H1 (cell line): ENCODE results near the gene DPEP2. TPM values are rescaled to one million over a fixed set of nuclear protein-coding genes. Genes with fewer than 3 reads are reported as not detected.

Experiments used
- SIX5 ChIP-seq: IDR thresholded peaks from 2 replicates; pipeline ENCODE4 v1.6.1; 2011; ENCODE audit warnings: mild to moderate bottlenecking, low read depth, low read length
- polyA plus RNA-seq, 7 experiments: library from polyadenylated mRNA; depleted of rRNA in 3 of 7; stranded (reverse) in 5 of 7; unstranded in 2 of 7; fragments of >200 nt in 5 of 7; fragments of 200-250 nt in 2 of 7; gene quantifications; 1 replicate in 5 of 7; 2 replicates in 1 of 7; 4 replicates in 1 of 7; pipeline versions ENCODE4 v1.2.1 to v1.2.3, GENCODE V29; 2011 to 2013; ENCODE audit warnings: missing spikeins in 2 of 7, mixed read lengths in 2 of 7
- total RNA-seq: library from RNA; stranded (reverse); fragmentation: NEBNext Ultra II Directional; extraction: Animal tissue kit (Norgen Biotek cat#: 25700); gene quantifications from 2 replicates; pipeline ENCODE4 v1.2.1, GENCODE V29; 2021

DPEP2 gene
- total and polyA plus RNA-seq, 2 of the 8 experiments (the other 6 are each of a cell fraction or from before 2014, with no cell fraction given): not detected

DNA sequence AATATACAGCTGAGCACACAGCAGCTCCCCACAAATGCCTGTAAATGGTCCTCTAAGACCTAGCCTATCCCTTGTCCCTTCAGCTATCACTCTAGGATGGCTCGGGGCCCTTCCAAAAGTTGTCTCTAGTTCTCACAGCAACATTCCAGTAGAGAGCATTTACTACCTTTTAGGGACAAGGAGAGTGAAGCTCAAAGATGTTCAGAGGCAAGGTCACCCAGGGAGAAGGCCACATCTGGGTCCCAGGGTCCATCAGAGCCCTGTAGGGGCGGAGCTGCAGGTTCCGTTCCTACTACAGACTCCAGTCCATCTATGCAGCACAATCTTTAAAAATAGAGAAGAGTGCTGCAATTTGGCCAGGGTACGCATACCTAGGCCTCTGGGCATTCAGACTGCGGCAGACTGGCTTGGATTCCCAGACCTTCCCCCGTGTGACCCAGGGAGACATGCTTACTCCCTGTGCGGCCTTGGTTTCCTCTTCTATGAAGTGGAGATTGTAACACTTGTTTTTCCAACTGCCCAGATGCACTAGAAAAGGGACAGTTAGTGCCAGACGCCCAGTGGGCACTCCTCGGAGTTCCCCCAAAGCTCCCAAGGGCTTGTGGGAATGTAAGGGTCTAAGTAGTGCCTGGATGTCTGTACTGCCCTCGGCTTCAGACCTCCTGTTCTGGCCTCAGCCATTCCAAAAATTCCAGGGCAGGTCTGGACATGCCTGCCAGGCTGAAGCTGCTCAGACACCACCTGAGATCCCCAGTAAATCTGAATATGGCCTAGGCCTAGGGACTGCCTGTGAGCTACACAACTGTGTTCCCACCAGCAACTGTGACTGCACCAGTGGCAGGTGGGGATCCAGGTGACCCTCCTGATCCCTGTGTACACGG, 33.4 kb downstream of the DPEP2 start (continued):
- no peak for TF ChIP-seq SIX5
- TF ChIP-seq, all 59 proteins: peak for 2
